Measurements from ENCODE around the gene UTP11. TPM values are rescaled to one million over a fixed set of nuclear protein-coding genes. Genes with fewer than 3 reads are reported as not detected.

Gene UTP11
- total RNA-seq, 1 experiment from 2014 or later, result 103 TPM

DNA sequence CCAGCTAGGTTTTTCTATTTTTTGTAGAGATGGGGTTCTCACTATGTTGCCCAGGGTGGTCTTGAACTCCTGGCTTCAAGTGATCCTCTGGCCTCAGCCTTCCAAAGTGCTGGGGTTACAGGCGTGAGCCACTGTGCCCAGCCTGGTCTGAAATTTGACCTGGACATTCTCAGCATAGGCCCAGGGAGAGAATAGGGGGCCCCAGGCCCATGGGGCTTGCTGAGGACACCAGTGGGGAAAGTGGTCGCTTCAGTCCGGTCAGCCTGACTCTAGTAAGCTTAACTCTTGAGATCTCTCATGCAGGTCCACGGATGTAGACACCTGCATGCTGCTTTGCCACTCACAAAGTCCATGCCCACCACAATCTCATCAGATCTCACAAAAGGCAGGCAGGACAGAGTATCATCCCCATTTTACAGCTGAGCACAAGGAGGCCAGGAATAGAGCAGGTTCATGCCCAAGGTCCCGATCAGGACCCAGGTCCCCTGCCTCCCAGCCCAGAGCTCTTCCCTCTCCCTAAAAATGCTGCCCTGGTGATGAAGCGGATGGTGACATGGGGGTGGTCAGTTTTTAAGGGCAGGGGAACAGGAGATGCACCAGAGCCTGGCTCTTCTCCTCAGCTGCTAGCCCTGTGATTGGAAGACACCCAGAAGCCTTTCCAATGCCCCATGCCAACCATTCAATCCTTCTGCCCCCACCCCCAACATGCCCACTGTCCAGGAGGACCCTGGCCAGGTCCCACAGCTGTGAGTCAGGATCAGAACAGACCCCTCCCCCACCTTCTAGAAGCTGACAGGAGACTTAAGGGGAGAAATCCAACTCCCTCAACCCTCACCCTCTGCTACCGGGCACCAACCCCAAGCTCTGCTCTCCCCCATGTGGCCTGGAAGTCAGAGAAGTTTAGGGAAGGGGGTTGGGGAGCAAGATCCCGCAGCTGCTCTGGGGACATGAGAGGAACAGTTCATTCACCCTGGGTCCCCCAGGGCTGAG is 9.0 kb upstream of the UTP11 start:
- DNase-seq (ENCODE audit: low read depth), result peak; percentile 54

DNA sequence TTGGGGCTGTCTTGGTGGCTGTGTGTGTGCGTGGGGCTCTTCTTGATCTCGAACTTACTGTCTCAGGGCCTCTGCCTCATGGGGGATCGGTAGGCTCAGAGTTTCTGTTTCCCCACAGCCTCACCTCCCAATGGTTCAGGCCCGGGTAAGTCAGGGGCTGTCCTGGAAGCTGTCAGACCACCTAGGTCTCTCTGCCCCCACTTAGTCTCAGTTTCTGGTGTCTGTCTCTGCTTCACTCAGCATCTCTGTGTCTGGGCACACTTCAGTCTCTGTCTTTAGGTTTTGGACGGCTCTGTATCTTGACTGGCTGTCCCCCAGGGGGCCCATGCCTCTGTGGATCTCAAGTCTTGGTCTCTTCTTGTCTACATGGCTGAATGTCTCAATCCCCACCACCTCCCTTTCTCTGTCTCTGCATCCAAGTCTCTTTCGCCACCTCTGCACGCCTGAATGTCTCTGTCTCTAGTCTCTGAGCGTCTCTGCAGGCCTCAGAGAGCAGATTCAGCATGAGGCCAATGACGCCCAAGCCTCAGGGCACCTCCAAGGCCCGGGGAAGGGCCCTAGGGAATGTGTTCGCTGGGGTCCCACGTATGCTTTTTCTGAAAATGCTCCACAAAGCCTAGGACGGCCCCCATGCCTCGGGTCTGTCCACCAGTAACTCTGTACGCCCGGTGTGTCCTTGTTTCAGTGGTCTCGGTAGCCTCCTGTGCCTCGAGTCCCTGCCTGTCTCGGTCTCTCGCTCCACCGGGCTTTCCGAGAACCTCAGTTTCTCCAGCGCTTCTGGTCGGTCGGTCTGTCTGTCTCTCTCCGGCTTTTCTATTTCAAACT is 8.0 kb upstream of the UTP11 start:
- DNase-seq (ENCODE audit: low read depth), result peak; percentile 18

DNA sequence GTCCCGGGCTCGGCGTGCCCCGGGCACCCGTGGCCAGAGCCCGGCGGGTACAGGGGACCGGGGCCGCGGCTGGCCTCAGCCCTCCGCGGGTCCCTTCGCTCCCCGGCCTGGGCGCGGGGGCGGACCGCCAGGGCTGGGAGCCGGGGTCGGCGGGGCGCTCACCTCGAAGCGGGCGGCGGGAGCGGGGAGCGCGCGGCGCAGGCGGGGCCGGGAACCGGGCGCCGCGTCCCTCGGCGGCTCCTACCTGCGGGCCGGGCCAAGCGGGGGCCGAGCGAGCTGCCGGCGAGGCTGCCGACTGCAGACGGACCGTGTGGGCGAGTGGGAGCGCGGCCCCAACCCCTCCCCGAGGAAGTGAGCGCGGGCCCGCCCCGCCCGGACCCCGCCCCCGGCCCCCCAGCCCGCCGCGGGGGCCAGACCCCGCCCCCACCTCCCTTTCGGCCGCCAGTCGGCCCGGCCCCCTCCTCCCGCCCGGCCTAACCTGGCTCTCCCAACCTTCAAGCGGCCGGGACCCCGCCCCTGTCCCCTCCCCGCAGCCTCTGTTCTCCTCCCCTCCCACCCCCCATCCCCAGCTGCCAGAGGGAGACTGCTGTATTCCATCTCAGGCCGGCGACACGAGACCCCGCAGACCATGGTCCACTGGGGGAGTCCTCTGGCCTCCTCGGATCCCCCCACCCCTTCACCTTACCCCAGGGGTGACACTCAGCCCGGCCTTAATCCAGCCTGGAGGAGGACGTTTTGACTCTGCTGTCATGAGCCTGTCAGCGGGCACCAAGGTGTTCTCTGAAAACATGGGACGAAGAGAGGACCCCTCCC is 7.1 kb upstream of the UTP11 start, which contains the start of gene FHL3:
Gene FHL3 (minus strand): TSS at position 320 of the 813 bp plus-strand sequence. CDS start 6,102 bp downstream, outside the sequence.
- DNase-seq (ENCODE audit: low read depth), result peak; percentile 53

GRCh38 chr1:38006008-38006828 is 6.3 kb upstream of the UTP11 start:
- no peak for DNase-seq (ENCODE audit: low read depth)

GRCh38 chr1:38009088-38009840 is 3.3 kb upstream of the UTP11 start:
- peak; percentile 78 for DNase-seq (ENCODE audit: low read depth)

- no peak for DNase-seq (ENCODE audit: low read depth)
Measured at GRCh38 chr1:38009841-38010180, 2.7 kb upstream of the UTP11 start.

- no peak for DNase-seq (ENCODE audit: low read depth)
Measured at GRCh38 chr1:38013227-38013622, 691 bp downstream of the UTP11 start.

DNA sequence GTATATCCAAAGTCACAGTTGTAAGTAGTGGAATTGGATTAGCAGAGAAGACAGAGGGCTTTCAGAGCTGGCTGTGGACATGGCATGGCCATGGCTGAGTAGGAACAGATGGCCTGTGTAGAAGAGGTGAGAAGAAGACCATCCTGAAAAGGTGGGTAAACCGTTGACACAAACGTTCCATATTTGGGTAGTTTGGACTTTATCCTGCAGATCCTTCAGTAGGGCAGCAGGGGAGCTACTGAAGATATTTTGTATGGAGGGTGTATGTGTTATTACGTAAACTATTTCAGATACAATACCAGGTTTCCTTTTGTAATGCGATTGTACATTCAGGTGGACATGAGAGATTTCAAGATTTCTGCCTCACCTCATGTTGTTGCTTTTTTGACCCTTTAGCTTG is 1.6 kb downstream of the UTP11 start:
- no peak for DNase-seq (ENCODE audit: low read depth)

DNA sequence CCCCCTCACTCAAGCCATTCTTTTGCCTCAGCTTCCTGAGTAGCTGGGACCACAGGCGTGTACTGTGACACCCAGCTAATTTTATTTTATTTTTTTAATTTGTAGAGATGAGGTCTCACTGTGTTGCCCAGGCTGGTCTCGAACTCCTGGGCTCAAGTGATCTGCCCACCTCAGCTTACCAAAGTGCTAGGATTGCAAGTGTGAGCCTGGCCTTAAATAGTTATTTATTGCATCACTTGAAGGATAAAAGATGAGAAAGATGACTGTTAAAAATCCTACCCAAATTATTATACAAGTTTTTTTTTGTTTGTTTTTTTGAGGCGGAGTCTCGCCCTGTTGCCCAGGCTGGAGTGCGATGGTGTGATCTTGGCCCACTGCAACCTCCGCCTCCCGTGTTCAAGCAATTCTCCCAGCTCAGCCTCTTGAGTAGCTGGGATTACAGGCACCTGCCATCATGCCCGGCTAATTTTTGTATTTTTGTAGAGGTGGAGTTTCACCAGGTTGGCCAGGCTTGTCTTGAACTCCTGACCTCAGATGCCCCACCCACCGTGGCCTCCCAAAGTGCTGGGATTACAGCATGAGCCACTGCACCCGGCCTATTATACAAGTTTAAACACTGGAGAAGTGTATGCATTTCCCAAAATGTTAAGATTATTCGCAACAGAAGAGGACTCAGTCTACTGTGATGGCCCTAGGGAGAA is 2.3 kb downstream of the UTP11 start:
- DNase-seq (ENCODE audit: low read depth), result no peak

- DNase-seq (ENCODE audit: low read depth), result no peak
Measured at GRCh38 chr1:38015978-38016725, 3.6 kb downstream of the UTP11 start.

DNA sequence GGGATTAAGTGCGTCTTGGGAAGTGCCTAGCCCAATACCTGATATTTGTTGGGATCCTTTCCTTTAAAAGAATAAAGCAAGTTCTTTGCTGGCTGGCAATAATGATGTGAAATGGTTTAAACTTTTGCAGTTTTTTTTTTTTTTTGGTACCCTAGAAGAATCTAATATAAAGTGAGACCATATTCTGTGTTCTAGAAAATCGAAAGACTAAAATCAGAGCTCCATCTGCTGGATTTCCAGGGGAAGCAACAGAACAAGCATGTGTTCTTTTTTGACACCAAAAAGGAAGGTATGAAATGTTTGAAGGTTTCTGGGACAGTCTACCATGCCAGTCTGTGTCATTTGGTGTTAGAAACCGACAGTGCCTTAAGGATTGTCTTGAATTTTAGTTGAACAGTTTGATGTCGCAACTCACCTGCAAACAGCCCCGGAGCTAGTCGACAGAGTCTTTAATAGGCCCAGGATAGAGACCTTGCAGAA is 6.4 kb downstream of the UTP11 start:
- peak; percentile 48 for DNase-seq (ENCODE audit: low read depth)

DNA sequence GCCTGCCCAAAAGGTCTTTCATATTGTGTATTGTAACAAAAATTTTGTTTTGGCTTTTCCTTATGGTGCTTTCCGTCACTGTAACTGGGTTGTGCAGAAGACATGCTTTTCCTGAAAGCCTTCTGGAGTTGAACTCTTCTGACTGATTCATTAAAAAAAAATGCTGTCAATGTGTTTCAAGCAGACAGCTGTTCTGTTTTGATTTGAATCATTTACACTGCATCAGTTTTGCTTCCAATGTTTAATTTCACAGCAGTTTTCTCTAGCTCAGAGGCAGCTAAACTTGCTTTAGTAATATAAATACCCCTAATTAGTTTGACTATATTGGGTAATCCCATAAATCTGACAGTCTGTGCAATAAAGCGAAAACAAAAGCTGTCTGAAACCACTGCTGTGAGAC is 7.9 kb downstream of the UTP11 start:
- DNase-seq (ENCODE audit: low read depth), result no peak

GRCh38 chr1:38021969-38022368 is 9.4 kb downstream of the UTP11 start:
- DNase-seq (ENCODE audit: low read depth), result no peak

GRCh38 chr1:38022810-38023209 is 10.3 kb downstream of the UTP11 start:
- no peak for DNase-seq (ENCODE audit: low read depth)

GRCh38 chr1:38025233-38025632 is 12.7 kb downstream of the UTP11 start:
- DNase-seq (ENCODE audit: low read depth), result no peak

- no peak for DNase-seq (ENCODE audit: low read depth)
Measured at GRCh38 chr1:38025664-38026063, 13.1 kb downstream of the UTP11 start.

- DNase-seq (ENCODE audit: low read depth), result peak; percentile 72
Measured at GRCh38 chr1:38026592-38027200, 14.2 kb downstream of the UTP11 start.
